Activated CD8-positive, alpha-beta T cell treated with anti-CD3 and anti-CD28 coated beads for 36 hours (primary cell): ENCODE data around the gene ZNF280D. TPM values are rescaled to one million over a fixed set of nuclear protein-coding genes. Genes with fewer than 3 reads are reported as not detected.

Experiments used
- ATAC-seq: fragments of 200-7000 bp; cut with Tn5 transposase; one replicate; pipeline ENCODE4 v1.10.0; 2021; ENCODE audit warnings: mild to moderate bottlenecking, moderate library complexity
- CTCF ChIA-PET: fragments of 350-600 bp; sonication (Branson Sonifier 250); formaldehyde crosslinking; loops from one replicate; lab custom pipeline; 2021; ENCODE audit warnings: antibody characterized with exemption; lab: Charles Lee
- POLR2A ChIA-PET: fragments of 350-600 bp; sonication (Branson Sonifier 250); formaldehyde crosslinking; loops from one replicate; lab custom pipeline; 2021; ENCODE audit warnings: antibody characterized with exemption; lab: Charles Lee
- DNase-seq: peaks from one replicate; pipeline ENCODE4 v3.0.0-alpha.2; 2020
- H3K27ac Mint-ChIP-seq: one replicate; pipeline ENCODE4 v1.8.0; 2021; ENCODE audit warnings: mild to moderate bottlenecking, mixed read lengths
- H3K27me3 Mint-ChIP-seq: one replicate; pipeline ENCODE4 v1.8.0; 2021; ENCODE audit warnings: mixed read lengths
- H3K36me3 Mint-ChIP-seq: one replicate; pipeline ENCODE4 v1.8.0; 2021; ENCODE audit warnings: low read depth, mixed read lengths
- H3K4me1 Mint-ChIP-seq: one replicate; pipeline ENCODE4 v1.8.0; 2021; ENCODE audit warnings: low read depth, mixed read lengths
- H3K4me3 Mint-ChIP-seq: one replicate; pipeline ENCODE4 v1.8.0; 2021; ENCODE audit warnings: mild to moderate bottlenecking, moderate library complexity, mixed read lengths
- H3K9me3 Mint-ChIP-seq: one replicate; pipeline ENCODE4 v1.8.0; 2021; ENCODE audit warnings: mixed read lengths
- CTCF ChIP-seq: fragments of 200-600 bp; IDR thresholded peaks from one replicate; pipeline ENCODE4 v1.8.0; 2022; ENCODE audit warnings: antibody characterized with exemption, mild to moderate bottlenecking
- intact Hi-C: fragments of 100-400 bp; cut with micrococcal nuclease; formaldehyde crosslinking; loops from one replicate; pipeline ENCODE4 v1.10.0; 2022
- total RNA-seq, 2 experiments: library from RNA; stranded (reverse); gene quantifications; one replicate each; pipeline ENCODE4 v1.2.3, GENCODE V29; 2021

The ZNF280D gene
- total RNA-seq, 2 experiments from 2014 or later = 16.2 to 17.0 TPM

DNA sequence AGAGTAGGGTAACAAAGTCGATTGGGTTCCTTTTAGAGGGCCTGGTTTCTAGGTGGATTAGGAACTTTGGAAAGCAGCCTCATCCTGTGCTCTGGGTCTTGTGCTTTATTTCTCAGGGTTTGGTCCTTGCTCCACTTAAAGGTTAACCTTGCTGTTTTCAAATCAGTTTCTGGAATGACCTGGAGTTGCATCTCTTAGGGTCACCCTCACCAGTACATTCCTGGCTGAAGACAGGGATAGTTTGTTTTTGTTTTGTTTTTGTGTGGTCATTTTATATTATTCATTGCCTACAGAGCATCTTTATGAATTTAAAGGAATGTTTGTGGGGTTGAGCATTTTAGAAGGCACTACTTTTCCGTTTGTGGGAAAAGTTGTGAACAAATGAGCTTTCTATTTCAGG, 45.5 kb upstream of the ZNF280D start:
- ATAC-seq = no peak
- Mint-ChIP-seq H3K4me3 (no peak overlapping the region), H3K27ac (no peak overlapping the region), H3K9me3 (peaks cover 4% of the 10 kb centered on the region), H3K36me3 (peaks cover 4% of the 10 kb centered on the region), H3K27me3 (peaks cover 9% of the 10 kb centered on the region), H3K4me1 (peaks cover 14% of the 10 kb centered on the region)
- POLR2A ChIA-PET = no interaction called here
- intact Hi-C loops = no loop called here
- no peak for DNase-seq
- TF ChIP-seq CTCF = no peak
- CTCF ChIA-PET = no interaction called here

- ChIA-PET CTCF (no interaction called here), POLR2A (interaction anchor here (0.6 kb wide), 1 partner anchor 526 kb away, joined by 3 read pairs; no protein-coding TSS in a partner anchor)
- H3K9me3 Mint-ChIP-seq = peaks cover 2% of the 10 kb centered on the region
- H3K4me3 Mint-ChIP-seq = no peak overlapping the region
- peaks cover 7% of the 10 kb centered on the region for H3K27me3 Mint-ChIP-seq
- H3K27ac Mint-ChIP-seq = no peak overlapping the region
- H3K36me3 Mint-ChIP-seq = peaks cover 4% of the 10 kb centered on the region
- ATAC-seq = no peak
- TF ChIP-seq CTCF = no peak
- no peak for DNase-seq
- H3K4me1 Mint-ChIP-seq = peaks cover 14% of the 10 kb centered on the region
- intact Hi-C loops = no loop called here
Measured at GRCh38 chr15:56776839-56777238, 43.5 kb upstream of the ZNF280D start.

- no peak for ATAC-seq
- Mint-ChIP-seq H3K4me3 (no peak overlapping the region), H3K27ac (no peak overlapping the region), H3K4me1 (peaks cover 13% of the 10 kb centered on the region), H3K27me3 (peaks cover 7% of the 10 kb centered on the region), H3K9me3 (peaks cover 2% of the 10 kb centered on the region), H3K36me3 (peaks cover 4% of the 10 kb centered on the region)
- DNase-seq = no peak
- TF ChIP-seq CTCF = no peak
- intact Hi-C loops = no loop called here
- POLR2A ChIA-PET = no interaction called here
- CTCF ChIA-PET = no interaction called here
Measured at GRCh38 chr15:56775641-56776040, 42.3 kb upstream of the ZNF280D start.

DNA sequence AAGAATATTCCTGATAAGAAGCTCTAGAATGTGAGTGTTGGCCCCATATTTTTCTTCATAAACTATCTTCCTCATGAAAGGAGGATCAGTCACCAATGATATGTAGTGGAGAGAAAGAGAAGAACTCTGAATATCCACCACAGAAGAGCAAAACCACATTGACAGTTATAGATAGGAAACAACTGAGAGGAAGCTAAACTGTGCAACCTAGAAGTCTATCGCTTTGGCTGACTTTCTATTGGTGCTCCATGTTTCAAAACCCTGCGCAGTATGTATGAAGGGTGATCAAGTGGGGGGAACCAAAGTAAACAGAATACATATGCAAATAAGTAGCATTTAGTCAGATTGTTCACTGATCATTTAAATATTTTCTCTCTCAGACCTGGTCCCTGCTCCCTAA, 41.0 kb upstream of the ZNF280D start:
- intact Hi-C loops = no loop called here
- Mint-ChIP-seq H3K4me1 (peaks cover 6% of the 10 kb centered on the region), H3K27me3 (peaks cover 7% of the 10 kb centered on the region), H3K9me3 (no peaks in the 10 kb centered on the region), H3K36me3 (peaks cover 2% of the 10 kb centered on the region), H3K4me3 (no peak overlapping the region), H3K27ac (no peak overlapping the region)
- ATAC-seq = no peak
- no peak for TF ChIP-seq CTCF
- ChIA-PET POLR2A (interaction anchor here (0.6 to 1.8 kb wide), 2 partner anchors 9 to 112 kb away, joined by 3 to 6 read pairs; no protein-coding TSS in a partner anchor), CTCF (interaction anchor here (1.0 kb wide), 1 partner anchor 12 kb away, joined by 3 read pairs; no protein-coding TSS in a partner anchor)
- DNase-seq = no peak

DNA sequence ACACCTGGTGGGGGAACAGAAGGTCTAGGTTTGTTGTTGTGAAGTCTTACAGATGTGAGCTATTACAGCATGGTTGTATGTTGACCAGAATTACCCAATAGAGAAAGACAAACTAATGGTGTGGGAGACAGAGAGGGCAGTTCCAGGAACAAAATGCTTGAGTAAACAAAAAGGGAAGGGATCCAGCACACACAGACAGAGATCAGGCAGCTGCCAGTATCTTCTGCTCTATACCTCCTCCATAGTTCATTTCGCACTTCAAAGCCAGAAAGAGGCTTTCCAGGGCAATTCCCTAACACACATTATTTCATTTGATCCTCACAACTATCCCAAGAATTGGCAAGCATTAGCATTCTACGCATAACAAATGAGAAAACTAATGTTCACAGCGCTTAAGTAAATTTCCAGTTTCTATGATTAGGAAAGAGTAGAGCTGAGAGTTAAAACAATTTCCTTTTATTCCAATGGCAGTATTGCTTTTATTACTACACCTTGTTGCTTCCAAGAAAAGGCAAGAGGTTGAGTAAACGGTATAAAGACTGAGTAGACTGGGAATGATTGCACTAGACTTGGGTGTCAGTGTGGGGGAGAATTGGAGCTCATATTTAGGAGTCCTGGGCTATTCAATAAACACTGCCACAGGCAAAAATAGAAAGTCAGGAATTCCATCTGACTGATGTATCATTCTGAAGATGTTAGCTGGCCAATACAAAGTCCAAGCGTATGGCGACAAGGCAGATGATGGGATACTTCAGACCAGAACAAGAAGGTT, 39.7 kb upstream of the ZNF280D start:
- no peak for ATAC-seq
- POLR2A ChIA-PET = interaction anchor here (1.1 kb wide), 1 partner anchor 41 kb away, joined by 3 read pairs; no protein-coding TSS in a partner anchor
- H3K27ac Mint-ChIP-seq = no peak overlapping the region
- peaks cover 6% of the 10 kb centered on the region for H3K4me1 Mint-ChIP-seq
- H3K27me3 Mint-ChIP-seq = peaks cover 7% of the 10 kb centered on the region
- DNase-seq = no peak
- H3K4me3 Mint-ChIP-seq = no peak overlapping the region
- H3K9me3 Mint-ChIP-seq = no peaks in the 10 kb centered on the region
- intact Hi-C loops = no loop called here
- no peaks in the 10 kb centered on the region for H3K36me3 Mint-ChIP-seq
- no peak for TF ChIP-seq CTCF
- CTCF ChIA-PET = interaction anchor here (1.5 kb wide), 1 partner anchor 97 kb away, joined by 3 read pairs; no protein-coding TSS in a partner anchor
